DND-41 (cell line): ENCODE data around the gene TMPRSS9.

Experiments used
- EZH2 ChIP-seq: IDR thresholded peaks from 3 replicates; pipeline ENCODE4 v1.6.1; 2012; ENCODE audit warnings: borderline replicate concordance, low read depth, mild to moderate bottlenecking, moderate library complexity, low read length, inconsistent platforms; ENCODE audit not compliant: severe bottlenecking
- TF ChIP-seq, protein P1 (sequence below): IDR thresholded peaks from 2 replicates; pipeline ENCODE4 v1.5.1; 2012; ENCODE audit warnings: borderline replicate concordance, low read length, moderate library complexity, mild to moderate bottlenecking; ENCODE audit not compliant: poor library complexity, severe bottlenecking; ENCODE audit errors: extremely low read depth

DNA sequence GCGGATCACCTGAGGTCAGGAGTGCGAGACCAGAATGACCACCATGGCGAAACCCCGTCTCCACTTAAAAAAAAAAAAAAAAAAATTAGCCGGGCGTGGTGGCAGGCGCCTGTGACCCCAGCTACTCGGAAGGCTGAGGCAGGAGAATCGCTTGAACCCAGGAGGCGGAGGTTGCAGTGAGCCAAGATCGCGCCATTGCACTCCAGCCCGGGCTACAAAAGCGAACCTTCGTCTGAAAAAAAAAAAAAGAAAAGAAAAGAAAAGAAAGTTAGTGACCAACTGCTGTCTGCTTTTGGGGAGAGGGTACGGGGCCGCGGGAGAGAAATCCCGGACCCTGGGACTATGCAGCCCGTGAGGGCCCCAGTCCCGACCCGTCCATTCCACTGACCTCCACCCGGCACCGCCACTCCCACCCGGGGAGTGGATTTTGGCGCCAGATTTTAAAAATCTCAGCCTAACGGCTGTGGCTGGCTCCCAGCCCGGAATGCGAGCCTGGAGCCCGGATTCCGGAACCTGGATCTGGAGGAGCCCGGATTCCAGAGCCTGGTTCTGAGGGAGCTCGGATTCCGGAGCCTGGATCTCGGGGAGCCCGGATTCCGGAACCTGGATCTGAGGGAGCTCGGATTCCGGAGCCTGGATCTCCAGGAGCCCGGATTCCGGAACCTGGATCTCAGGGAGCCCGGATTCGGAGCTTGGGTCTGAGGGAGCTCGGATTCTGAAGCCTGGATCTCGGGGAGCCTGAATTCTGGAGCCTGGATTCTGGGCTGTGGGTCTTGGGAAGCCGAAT is 102.8 kb downstream of the TMPRSS9 start:
- TF ChIP-seq, protein P1, sequence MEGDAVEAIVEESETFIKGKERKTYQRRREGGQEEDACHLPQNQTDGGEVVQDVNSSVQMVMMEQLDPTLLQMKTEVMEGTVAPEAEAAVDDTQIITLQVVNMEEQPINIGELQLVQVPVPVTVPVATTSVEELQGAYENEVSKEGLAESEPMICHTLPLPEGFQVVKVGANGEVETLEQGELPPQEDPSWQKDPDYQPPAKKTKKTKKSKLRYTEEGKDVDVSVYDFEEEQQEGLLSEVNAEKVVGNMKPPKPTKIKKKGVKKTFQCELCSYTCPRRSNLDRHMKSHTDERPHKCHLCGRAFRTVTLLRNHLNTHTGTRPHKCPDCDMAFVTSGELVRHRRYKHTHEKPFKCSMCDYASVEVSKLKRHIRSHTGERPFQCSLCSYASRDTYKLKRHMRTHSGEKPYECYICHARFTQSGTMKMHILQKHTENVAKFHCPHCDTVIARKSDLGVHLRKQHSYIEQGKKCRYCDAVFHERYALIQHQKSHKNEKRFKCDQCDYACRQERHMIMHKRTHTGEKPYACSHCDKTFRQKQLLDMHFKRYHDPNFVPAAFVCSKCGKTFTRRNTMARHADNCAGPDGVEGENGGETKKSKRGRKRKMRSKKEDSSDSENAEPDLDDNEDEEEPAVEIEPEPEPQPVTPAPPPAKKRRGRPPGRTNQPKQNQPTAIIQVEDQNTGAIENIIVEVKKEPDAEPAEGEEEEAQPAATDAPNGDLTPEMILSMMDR: no peak
- no peak for TF ChIP-seq EZH2
